OCI-LY1 (cell line): Measurements from ENCODE around the gene OGFR.

Experiments used
- H2AFZ ChIP-seq: fragments of 200-600 bp; sonication (generic), shearing (Covaris generic); 2 replicates; pipeline ENCODE4 v1.6.0; 2014; ENCODE audit warnings: antibody characterized with exemption, mild to moderate bottlenecking, low read length
- H3F3A ChIP-seq: fragments of 200-600 bp; sonication (generic), shearing (Covaris generic); 2 replicates; pipeline ENCODE4 v1.6.0; 2014; ENCODE audit warnings: mild to moderate bottlenecking, antibody characterized with exemption, low read length, moderate library complexity; ENCODE audit not compliant: insufficient read depth
- H3K27ac ChIP-seq: fragments of 200-600 bp; sonication (generic); 2 replicates; pipeline ENCODE4 v1.5.1; 2014; ENCODE audit warnings: low read length, mixed run types, mild to moderate bottlenecking, low read depth; ENCODE audit not compliant: poor library complexity, severe bottlenecking
- H3K27me3 ChIP-seq: fragments of 200-600 bp; sonication (generic); 2 replicates; pipeline ENCODE4 v1.6.0; 2014; ENCODE audit warnings: antibody characterized with exemption, mild to moderate bottlenecking, low read length, moderate library complexity; ENCODE audit not compliant: insufficient read depth
- H3K36me3 ChIP-seq: fragments of 200-600 bp; sonication (generic); 2 replicates; pipeline ENCODE4 v1.6.1; 2014; ENCODE audit warnings: mild to moderate bottlenecking, antibody characterized with exemption, low read length, moderate library complexity, mixed read lengths; ENCODE audit not compliant: insufficient read depth
- H3K4me1 ChIP-seq: fragments of 200-600 bp; sonication (generic); 2 replicates; pipeline ENCODE4 v1.5.1; 2014; ENCODE audit warnings: mild to moderate bottlenecking, low read length, moderate library complexity; ENCODE audit not compliant: insufficient read depth, severe bottlenecking
- H3K4me2 ChIP-seq: fragments of 200-600 bp; sonication (generic), shearing (Covaris generic); 2 replicates; pipeline ENCODE4 v1.6.1; 2014; ENCODE audit warnings: low read length
- H3K4me3 ChIP-seq: fragments of 200-600 bp; sonication (generic); 2 replicates; pipeline ENCODE4 v1.5.1; 2014; ENCODE audit warnings: low read length, low read depth, mild to moderate bottlenecking, mixed read lengths; ENCODE audit not compliant: poor library complexity, severe bottlenecking
- H3K79me2 ChIP-seq: fragments of 200-600 bp; shearing (Covaris generic); 2 replicates; pipeline ENCODE4 v1.6.1; 2016; ENCODE audit warnings: mixed run types, low read length, mixed read lengths; ENCODE audit not compliant: insufficient read depth
- H3K9ac ChIP-seq: fragments of 200-600 bp; sonication (generic), shearing (Covaris generic); 2 replicates; pipeline ENCODE4 v1.6.1; 2014; ENCODE audit warnings: mild to moderate bottlenecking, low read length, mixed read lengths
- H3K9me2 ChIP-seq: fragments of 200-600 bp; sonication (generic), shearing (Covaris generic); 2 replicates; pipeline ENCODE4 v1.6.1; 2014; ENCODE audit warnings: low read depth, mild to moderate bottlenecking, low read length, mixed read lengths
- H3K9me3 ChIP-seq: fragments of 200-600 bp; shearing (Covaris generic); 2 replicates; pipeline ENCODE4 v1.6.1; 2014; ENCODE audit warnings: low read length, mixed read lengths
- H4K20me1 ChIP-seq: fragments of 200-600 bp; sonication (generic), shearing (Covaris generic); 2 replicates; pipeline ENCODE4 v1.6.0; 2016; ENCODE audit warnings: mild to moderate bottlenecking, low read length; ENCODE audit not compliant: insufficient read depth
- CTCF ChIP-seq: fragments of 200-600 bp; sonication (generic), shearing (Covaris generic); IDR thresholded peaks from 2 replicates; pipeline ENCODE4 v1.5.1; 2017; ENCODE audit warnings: mild to moderate bottlenecking, antibody characterized with exemption, low read length, moderate library complexity, mixed read lengths
- EZH2 ChIP-seq: fragments of 200-600 bp; sonication (generic), shearing (Covaris generic); IDR thresholded peaks from 2 replicates; pipeline ENCODE4 v1.8.0; 2017; ENCODE audit warnings: borderline replicate concordance, mixed run types, mild to moderate bottlenecking, antibody characterized with exemption, low read length, moderate library complexity, mixed read lengths

Gene OGFR

GRCh38 chr20:62830821-62831220, 26.2 kb downstream of the OGFR start:
- Histone ChIP-seq H3K79me2 (no peaks in the 10 kb centered on the region), H4K20me1 (no peaks in the 10 kb centered on the region), H3K4me3 (no peak overlapping the region), H3K36me3 (no peaks in the 10 kb centered on the region), H3K4me2 (no peak overlapping the region), H3F3A (no peaks in the 10 kb centered on the region), H2AFZ (no peak overlapping the region), H3K27ac (no peak overlapping the region), H3K9me2 (no peaks in the 10 kb centered on the region), H3K9ac (no peak overlapping the region), H3K27me3 (peaks cover 10% of the 10 kb centered on the region; the same call in 1 of the 2 replicates), H3K9me3 (no peaks in the 10 kb centered on the region), H3K4me1 (peaks cover 28% of the 10 kb centered on the region)
- TF ChIP-seq EZH2, result no peak

GRCh38 chr20:62831361-62831788, 26.7 kb downstream of the OGFR start:
- Histone ChIP-seq H3F3A (no peaks in the 10 kb centered on the region), H3K27ac (no peak overlapping the region), H3K79me2 (no peaks in the 10 kb centered on the region), H4K20me1 (no peaks in the 10 kb centered on the region), H3K9ac (no peak overlapping the region), H2AFZ (no peak overlapping the region), H3K27me3 (peaks cover 10% of the 10 kb centered on the region; the same call in 1 of the 2 replicates), H3K9me2 (no peaks in the 10 kb centered on the region), H3K4me3 (no peak overlapping the region), H3K4me2 (no peak overlapping the region), H3K9me3 (no peaks in the 10 kb centered on the region), H3K4me1 (peaks cover 28% of the 10 kb centered on the region), H3K36me3 (no peaks in the 10 kb centered on the region)
- TF ChIP-seq CTCF (no peak), EZH2 (no peak)

- TF ChIP-seq CTCF (no peak), EZH2 (no peak)
- Histone ChIP-seq H2AFZ (no peak overlapping the region), H3K36me3 (0 out of 2 replicates have a peak, but pooled peaks cover under 1% of the 10 kb centered on the region), H4K20me1 (no peaks in the 10 kb centered on the region), H3K4me2 (peak overlapping the region; percentile 66; the same call in 1 of the 2 replicates), H3K4me1 (peaks cover 28% of the 10 kb centered on the region), H3K27ac (peak overlapping the region; percentile 87), H3K9ac (no peak overlapping the region; the same call in 1 of the 2 replicates), H3K9me3 (no peaks in the 10 kb centered on the region), H3K4me3 (peak overlapping the region; percentile 56), H3K27me3 (peaks cover 10% of the 10 kb centered on the region; the same call in 1 of the 2 replicates), H3K9me2 (no peaks in the 10 kb centered on the region), H3F3A (no peaks in the 10 kb centered on the region), H3K79me2 (no peaks in the 10 kb centered on the region)
These were observed 27.2 kb downstream of the OGFR start for GRCh38 chr20:62831854-62832211.
